CD4-positive, alpha-beta T cell treated with Interleukin-1 beta for 1 hour (primary cell): Measurements from ENCODE around the gene PMF1.
"Not testable (repeated sequence)": the region's sequence is repeated elsewhere in the genome, so short reads cannot be mapped to it uniquely, and the experiment has no call there.

ENCODE experiments used
- DNase-seq, 2 donors: peaks; one replicate each; pipeline ENCODE4 v3.0.0-alpha.2; 2020 to 2022

PMF1 gene

DNA sequence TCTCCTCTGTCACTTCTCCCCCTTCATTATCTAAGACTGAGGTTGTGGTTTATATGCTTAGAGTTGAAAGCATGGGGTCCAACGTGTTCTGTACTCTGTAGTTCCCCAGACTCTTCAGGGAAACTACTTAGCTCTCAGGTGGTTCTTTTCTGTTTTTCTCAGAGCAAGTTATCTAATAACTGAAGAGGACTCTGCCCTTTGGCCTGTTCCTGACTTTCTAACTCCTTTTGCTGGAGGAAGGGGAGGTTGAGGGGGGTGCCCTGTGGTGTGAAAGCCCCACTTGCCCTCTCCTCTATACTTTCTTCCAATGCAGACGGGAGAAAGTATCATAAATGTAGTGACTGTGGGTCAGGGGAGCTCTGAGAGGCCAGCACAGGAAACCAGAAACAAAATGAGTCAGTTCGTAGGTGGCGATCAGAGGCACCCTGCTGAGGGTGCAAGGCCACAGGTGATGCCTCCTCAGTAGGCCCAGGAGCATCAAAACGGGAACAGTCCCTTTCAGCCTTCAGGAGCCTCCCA, 13.9 kb upstream of the PMF1 start:
- DNase-seq, result no peak

DNA sequence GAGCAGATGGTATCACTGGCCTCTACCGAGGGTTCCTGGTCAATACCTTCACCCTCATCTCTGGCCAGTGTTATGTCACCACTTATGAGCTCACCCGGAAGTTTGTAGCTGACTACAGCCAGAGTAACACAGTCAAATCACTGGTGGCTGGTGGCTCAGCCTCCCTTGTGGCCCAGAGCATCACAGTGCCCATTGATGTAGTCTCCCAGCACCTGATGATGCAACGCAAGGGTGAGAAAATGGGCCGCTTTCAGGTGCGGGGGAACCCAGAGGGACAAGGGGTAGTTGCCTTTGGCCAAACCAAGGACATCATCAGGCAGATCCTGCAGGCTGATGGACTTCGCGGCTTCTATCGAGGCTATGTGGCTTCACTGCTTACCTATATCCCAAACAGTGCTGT, 12.8 kb upstream of the PMF1 start:
- DNase-seq, result no peak

DNA sequence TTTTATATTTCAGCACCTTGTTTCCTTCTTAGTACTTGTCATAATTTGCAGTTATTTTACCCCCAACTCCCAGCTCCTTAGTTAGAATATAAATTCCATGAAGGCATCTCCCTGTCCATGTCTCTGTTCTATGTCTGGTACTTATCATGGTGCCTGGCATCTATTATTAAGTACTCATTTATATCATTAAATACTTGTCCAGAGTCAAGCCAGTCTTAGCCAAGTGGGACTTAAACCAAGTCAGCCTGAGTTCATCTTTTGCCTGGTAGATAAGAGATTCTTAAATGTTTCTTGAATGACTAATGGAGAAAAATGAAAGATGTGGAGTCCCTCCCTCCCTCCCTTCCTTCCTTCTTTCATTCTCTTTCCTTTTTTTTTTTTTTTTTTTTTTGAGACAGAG, 9.5 kb upstream of the PMF1 start:
- DNase-seq, result no peak

DNA sequence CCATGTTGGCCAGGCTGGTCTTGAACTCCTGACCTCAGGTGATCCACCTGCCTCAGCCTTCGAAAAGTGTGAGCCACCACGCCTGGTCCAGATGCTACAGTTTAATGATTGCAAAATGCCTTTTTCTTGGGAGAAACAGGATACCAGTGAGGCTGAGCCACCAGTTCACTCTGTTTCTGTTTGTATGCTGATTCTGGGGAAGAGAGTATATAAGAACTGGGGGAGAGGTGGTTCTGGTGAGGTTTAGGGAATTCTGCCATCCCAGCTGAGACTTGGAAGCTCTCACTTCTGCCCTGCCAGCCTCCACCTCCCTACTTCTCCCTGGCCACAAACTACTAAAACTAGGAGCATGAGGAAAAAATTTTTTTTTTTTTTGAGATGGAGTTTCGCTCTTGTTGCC, 8.1 kb upstream of the PMF1 start:
- no peak for DNase-seq

DNA sequence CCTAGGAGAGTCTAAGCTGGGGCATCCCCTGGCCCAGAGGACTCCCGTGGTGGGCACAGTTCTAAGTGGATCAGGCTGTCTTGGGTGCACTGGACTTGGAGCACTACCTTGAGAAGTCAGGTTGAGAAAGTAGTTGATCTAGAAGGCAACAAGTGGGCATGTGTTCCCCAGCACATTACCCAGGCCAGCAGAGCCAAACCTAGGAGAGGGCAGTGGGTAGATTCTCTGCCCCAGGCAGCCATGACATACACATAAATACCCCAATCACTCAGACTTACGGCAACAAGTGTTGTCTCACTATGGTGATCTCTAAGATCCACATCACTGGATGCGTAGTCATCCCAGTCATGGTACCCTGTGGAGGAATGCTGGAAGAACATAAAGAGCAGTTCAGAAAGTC, 1.6 kb upstream of the PMF1 start:
- DNase-seq, result no peak

DNA sequence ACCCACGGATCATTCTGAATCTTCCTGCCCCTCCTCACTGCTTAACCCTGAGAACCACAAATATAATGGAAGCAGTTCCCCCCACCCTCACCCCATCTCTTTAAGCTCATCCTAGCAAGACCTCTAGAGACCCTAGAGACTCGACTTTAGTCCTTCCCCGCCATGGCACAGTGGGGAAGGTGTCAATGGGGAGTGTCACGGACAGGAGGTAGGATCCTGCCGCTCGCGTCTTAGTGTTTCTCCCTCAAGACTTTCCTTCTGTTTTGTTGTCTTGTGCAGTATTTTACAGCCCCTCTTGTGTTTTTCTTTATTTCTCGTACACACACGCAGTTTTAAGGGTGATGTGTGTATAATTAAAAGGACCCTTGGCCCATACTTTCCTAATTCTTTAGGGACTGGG, 677 bp upstream of the PMF1 start:
- no peak for DNase-seq

DNA sequence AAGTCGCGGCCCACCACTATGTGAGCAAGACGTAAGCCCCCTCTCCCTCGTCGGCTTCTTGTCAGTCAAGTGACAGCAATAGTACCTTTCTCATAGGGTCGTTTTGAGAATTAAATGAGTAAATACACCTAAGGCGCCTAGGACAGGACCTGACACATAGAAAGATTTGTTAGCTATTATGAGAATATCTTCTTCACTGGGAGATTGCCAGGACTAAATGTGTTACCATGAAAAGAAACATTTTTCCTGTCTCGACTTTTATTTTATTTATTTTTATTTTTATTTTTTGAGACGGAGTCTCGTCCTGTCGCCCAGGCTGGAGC, 798 bp downstream of the PMF1 start:
- DNase-seq, result no peak

DNA sequence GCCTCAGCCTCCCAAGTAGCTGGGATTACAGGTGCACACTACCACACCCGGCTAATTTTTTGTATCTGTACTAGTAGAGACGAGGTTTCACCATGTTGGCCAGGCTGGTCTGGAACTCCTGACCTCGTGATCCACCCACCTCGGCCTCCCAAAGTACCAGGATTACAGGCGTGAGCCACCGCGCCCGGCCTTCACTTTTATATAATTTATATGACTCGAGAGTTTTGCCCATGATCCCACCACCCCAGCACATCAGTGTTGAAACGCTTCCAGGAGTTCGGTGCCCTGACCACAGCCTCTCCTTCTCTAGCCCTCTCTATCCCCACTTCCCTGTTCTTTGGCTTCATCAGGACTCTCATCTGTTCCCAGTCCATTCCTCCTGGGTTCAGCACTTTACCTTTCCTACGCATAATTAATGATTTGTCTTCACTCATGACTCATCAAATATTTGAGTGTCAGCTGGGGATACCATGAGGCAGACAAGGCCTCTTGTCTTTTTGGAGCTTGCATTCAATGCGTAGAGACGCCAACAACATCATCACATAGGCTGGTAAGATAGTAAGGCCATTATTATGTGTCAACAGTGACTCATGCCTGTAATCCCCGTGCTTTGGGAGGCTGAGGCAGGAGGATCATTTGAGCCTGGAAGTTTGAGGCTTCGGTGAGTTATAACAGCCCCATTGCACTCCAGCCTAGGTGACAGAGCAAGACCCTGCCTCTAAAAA, 1.4 kb downstream of the PMF1 start:
- DNase-seq, result no peak

DNA sequence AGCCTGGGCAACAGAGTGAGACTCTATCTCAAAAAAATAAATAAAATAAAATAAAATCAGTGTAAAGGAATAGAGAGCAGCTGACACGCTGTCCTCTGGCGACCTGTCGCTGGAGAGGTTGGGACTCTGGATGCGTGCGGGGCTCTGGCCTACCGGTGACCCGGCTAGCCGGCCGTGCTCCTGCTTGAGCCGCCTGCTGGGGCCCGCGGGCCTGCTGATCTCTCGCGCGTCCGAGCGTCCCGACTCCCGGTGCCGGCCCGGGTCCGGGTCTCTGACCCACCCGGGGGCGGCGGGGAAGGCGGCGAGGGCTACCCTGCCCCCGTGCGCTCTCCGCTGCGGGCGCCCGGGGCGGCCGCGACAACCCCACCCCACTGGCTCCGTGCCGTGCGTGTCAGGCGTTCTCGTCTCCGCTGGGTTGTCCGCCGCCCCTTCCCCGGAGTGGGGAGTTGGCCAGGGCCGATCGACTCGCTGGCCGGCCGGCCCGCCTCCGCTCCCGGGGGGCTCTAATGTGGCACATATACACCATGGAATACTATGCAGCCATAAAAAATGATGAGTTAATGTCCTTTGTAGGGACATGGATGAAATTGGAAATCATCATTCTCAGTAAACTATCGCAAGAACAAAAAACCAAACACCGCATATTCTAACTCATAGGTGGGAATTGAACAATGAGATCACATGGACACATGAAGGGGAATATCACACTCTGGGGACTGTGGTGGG, 3.7 kb downstream of the PMF1 start:
- not testable (repeated sequence) for DNase-seq

DNA sequence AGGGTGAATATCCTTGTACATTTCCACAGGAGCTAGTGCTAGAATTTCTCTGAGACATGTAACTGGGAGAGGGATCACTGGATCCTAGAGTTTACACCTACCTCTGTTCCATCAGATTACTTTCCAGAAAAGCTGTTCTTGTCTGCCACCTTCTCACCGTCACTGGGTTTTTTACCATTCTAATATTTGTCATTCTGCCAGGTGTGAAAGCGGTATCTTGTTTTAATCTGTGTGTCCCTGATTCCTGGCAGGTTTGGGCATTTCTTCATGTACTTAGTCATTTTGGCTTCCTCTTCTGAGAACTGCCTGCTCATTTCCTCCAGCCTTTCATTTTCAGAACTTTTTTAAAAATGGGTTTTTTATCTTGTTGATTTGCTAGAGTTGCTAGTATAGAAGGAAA, 5.1 kb downstream of the PMF1 start:
- peak in 1 of 2 donors; percentile 48 for DNase-seq

DNA sequence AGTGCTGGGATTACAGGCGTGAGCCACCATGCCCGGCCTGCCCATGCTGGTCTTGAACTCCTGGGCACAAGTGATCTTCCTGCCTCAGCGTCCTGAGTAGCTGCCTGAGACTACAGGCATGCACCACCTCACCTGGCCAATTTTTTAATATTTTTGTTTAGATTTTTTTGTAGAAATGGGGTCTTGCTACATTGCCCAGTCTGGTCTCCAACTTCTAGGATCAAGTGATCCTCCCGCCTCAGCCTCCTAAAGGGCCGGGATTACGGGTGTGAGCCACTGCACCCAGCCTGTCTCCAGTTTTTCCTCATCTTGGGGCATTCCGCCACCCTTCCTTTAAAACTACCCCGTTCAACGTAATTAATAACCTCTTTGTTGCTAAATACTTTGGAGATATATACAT, 7.4 kb downstream of the PMF1 start:
- DNase-seq, result no peak

DNA sequence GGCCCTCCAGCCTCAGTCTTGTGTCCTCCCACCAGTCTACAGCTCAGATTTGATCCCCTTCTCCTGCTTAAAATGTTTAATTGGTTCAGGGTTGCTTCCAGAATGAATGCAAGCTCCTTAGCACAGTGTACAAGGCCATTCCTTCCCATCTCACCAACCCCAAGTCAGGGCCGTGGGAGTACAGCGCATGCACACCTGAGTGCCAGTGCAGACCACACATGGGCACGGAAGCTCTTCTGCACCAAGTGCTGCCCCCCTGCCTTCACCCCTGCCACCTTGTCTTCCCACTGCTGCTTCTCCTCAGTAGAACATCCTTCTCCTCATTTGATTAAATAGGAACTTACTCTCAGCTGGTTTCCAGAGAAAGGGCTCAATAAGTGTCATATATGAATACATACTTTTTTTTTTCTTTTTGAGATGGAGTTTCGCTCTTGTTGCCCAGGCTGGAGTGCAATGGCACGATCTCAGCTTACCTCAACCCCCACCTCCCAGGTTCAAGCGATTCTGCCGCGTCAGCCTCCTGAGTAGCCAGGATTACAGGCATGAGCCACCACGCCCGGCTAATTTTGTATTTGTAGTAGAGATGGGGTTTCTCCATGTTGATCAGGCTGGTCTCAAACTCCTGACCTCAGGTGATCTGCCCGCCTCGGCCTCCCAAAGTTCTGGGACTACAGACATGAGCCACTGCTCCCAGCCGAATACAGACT, 9.3 kb downstream of the PMF1 start:
- DNase-seq, result no peak

DNA sequence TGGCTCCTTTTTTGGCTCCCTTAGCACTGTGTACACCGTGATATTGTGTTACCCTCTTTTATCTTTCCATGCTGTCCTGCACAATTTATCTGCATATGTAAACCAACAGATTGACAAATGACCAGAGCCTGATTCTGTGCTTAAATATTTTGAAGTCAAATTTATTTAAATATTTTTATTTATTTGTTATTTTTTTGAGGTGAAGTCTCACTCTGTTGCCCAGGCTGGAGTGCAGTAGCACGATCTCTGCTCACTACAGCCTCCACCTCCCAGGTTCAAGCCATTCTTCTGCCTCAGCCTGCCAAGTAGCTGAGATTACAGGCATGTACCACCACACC, 12.8 kb downstream of the PMF1 start:
- no peak for DNase-seq

DNA sequence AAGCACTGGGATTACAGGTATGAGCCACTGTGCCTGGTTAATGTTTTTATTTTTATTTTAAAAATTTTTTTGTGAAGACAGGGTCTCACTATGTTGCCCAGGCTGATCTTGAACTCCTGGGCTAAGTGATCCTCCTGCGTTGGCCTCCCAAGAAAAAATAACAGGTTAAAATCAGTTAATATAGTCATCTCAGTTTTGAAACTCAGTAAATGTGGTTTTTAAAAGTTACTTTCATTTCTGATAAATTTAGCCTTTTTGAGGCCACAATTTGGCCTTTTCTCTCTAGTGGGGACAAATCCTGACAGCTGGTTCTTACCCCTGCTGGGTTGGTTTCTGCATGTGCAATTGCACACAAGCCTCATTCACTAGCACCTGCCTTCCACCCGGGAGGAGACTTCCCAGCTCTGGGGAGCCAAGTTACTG, 13.3 kb downstream of the PMF1 start:
- no peak for DNase-seq

DNA sequence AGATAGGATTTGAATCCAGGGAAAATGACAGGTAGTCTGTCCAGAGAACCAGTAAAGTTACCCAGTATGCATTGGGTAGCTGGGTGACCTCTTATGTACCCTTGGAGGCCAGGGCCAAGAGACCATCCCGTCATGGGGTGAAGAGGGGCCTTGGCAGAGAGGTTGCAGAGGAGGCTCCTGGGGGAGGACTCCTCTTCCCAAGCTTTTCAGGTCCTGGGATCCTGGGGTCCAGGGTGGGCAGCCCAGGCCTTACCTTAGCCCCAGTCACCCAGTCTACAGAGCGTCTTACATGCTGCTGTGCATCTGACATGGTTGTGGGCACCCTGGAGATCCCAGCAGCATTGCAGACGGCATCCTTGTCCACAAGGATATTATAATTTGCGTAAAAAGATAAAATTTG, 14.0 kb downstream of the PMF1 start:
- DNase-seq, result no peak

DNA sequence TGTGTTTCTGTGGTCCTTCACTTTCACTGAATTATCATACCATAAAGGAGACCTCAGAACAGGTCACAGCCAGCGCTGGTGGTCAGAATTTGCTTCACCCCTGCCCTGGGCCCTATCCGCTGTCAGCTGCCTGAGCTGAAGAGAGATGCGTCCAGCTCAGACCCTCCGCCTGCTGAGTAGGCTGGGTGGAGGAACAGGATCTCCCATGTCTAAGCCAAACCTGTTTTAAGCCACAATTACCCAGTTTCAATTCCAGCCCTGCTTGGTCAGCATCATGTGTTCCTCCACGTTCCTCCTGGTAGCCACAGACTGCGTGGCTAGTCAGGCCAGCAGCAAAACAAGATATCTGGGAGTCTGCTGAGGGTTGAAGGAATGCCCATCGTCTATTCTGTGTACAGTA, 15.7 kb downstream of the PMF1 start:
- DNase-seq, result no peak

DNA sequence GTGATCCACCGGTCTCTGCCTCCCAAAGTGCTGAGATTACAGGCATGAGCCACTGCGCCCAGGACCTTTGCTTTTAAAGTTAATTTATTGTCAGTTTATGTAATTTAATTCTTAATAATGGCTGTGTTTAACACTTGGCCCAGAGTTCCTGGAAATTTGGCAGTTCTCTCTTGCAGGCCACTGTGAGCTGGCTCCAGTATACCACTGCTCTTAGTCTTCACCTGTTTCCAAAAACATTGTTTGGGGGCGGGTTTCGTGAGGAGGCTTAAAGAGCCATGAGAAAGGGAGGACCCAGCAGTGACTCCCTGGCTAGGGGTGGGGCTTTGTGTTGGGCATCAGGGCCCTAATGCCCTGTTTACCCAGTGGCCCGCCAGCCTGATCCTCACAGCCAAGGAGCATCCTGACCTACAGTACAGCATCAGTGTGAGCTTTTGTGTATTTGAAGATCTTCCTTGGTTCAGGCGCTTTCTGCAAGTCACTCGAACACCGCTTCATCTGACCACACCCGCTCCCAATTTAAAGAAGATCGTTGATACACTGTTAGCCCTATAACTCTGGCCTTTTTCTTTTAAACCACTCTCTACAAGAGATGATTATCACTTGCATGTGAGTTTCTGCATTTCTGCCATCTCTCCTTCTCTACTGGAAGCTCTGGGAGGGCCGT, 17.1 kb downstream of the PMF1 start:
- DNase-seq, result no peak

DNA sequence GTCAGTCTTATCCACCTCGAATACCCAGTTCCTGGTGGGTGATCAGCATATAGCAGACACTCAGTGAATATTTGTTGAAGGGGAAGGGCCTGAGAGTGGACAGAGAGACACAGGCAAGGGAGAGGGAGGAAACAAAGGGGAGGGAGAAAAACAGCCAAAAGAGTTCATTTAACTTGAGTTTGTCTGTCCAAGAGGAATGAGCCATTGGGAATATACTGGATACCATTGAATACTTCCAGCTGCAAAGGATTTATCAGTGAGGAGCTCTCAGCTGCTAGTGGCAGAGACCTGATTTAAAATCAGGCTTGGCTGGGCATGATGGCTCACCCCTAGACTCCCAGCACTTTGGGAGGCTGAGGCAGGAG, 17.6 kb downstream of the PMF1 start:
- DNase-seq, result no peak

DNA sequence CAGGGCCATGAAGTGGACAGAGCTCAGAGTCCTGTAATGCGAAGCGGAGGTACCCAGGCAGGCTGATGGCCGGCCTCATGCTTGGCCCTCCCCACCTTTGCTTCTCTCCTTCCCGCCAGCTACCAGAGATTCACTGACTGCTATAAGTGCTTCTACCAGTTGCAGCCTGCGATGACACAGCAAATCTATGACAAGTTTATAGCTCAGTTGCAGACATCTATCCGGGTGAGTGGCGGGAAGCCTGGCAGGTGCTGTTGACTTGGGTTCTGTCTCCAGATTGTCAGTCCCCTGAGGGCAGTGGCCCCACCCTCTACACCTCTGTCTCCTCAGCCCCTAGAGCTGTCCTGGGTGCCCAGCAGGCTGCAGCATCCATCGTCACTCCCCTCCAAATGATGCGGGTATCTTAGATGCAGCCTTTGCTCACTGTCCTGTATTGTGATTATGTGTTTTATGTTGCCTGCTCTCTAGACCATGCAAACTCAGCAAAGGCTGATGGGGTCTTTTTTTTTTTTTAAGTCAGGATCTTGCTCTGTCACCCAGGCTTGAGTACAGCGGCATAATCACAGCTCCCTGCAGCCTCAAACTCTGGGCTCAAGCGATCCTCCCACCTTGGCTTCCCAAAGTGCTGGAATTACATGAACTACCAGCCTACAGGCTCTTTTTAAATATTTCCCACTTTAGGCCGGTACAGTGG, 19.5 kb downstream of the PMF1 start:
- no peak for DNase-seq

DNA sequence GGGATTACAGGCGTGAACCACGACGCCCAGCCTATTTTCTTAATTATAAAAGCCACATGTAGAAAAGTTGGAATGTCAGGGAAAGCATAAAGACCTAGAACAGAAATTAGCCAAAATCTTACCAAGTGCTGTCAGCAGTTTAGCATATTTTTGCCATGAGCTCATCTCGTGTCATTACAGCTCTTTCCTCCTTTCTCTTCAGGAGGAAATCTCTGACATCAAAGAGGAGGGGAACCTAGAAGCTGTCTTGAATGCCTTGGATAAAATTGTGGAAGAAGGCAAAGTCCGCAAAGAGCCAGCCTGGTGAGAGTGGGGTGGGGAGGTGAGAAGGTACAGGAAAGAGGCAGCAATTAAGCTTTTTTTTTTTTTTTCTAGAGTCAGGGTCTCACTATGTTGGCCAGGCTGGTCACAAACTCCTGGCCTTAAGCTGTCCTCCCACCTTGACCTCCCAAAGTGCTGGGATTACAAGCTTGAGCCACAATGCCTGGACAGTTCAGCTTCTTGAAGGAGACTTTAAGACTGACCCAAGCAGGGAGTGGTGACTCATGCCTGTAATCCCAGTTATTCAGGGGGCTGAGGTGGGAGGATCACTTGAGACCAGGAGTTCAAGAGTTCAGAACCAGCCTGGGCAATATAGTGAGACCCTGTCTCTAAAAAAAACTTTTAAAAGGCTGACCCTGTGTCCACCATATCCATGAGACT, 20.8 kb downstream of the PMF1 start:
- DNase-seq, result no peak

DNA sequence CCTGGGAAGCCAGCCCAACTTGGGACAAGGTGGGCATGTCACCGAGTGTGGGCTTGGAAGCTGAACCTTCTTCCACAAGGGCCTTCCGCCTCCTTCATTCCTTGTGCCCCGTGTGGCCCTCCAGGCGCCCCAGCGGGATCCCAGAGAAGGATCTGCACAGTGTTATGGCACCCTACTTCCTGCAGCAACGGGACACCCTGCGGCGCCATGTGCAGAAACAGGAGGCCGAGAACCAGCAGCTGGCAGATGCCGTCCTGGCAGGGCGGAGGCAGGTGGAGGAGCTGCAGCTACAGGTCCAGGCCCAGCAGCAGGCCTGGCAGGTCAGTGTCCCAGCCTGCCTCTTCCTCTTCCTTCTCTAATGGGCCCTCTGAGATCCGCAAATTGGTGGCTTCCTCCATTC, 23.4 kb downstream of the PMF1 start:
- DNase-seq, result no peak

DNA sequence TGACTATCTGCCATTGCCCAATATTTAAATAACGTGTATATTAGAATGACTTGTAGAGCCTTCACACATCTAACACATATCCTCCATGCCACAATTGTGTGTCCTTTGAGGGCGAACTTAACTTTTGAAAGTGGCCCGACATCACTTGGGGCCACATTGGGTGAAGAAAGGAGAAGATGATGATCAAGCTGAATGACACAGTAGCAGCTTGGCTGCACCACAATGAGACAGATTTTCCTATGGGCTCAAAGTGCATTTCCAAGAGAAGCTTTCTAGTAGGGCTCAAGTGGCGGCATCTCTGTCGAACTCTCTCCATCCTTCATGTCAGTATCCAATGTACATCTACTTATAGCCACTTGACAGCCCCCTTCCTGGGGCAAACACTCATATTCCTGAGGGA, 25.4 kb downstream of the PMF1 start:
- DNase-seq, result no peak
